MM.1S (cell line): ENCODE data around the gene MAGI1.

ENCODE experiments used
- DNase-seq: peaks from one replicate; pipeline ENCODE4 v3.0.0-alpha.2; 2015
- H2AFZ ChIP-seq: fragments of 300-600 bp; sonication (generic); 2 replicates; pipeline ENCODE4 v1.6.0; 2016; ENCODE audit warnings: antibody characterized with exemption, low read length
- H3F3A ChIP-seq: fragments of 300-600 bp; sonication (generic); 2 replicates; pipeline ENCODE4 v1.6.1; 2016; ENCODE audit warnings: mild to moderate bottlenecking, antibody characterized with exemption, low read length, moderate library complexity, mixed read lengths; ENCODE audit not compliant: insufficient read depth
- H3K27ac ChIP-seq: fragments of 300-600 bp; sonication (generic); 2 replicates; pipeline ENCODE4 v1.5.1; 2016; ENCODE audit warnings: mild to moderate bottlenecking, low read length
- H3K27me3 ChIP-seq: fragments of 300-600 bp; sonication (generic); replicated peaks from 2 replicates; pipeline ENCODE4 v1.6.0; 2016; ENCODE audit warnings: low read length; ENCODE audit not compliant: insufficient read depth
- H3K36me3 ChIP-seq: fragments of 300-600 bp; sonication (generic); replicated peaks from 2 replicates; pipeline ENCODE4 v1.6.1; 2016; ENCODE audit warnings: mild to moderate bottlenecking, low read length, mixed read lengths; ENCODE audit not compliant: insufficient read depth
- H3K4me1 ChIP-seq: fragments of 300-600 bp; sonication (generic); 2 replicates; pipeline ENCODE4 v1.6.1; 2016; ENCODE audit warnings: low read length, mixed read lengths
- H3K4me2 ChIP-seq: fragments of 300-600 bp; sonication (generic); 2 replicates; pipeline ENCODE4 v1.6.0; 2016; ENCODE audit warnings: low read depth, low read length
- H3K4me3 ChIP-seq: fragments of 300-600 bp; sonication (generic); 2 replicates; pipeline ENCODE4 v1.5.1; 2016; ENCODE audit warnings: low read length, mixed read lengths
- H3K79me2 ChIP-seq: fragments of 300-600 bp; sonication (generic); 2 replicates; pipeline ENCODE4 v1.6.1; 2016; ENCODE audit warnings: mixed run types, low read length, mixed read lengths
- H3K9ac ChIP-seq: fragments of 300-600 bp; sonication (generic); 2 replicates; pipeline ENCODE4 v1.6.1; 2016; ENCODE audit warnings: low read length, mixed read lengths
- H3K9me2 ChIP-seq: fragments of 300-600 bp; sonication (generic); replicated peaks from 2 replicates; pipeline ENCODE4 v1.6.1; 2016; ENCODE audit warnings: mild to moderate bottlenecking, low read length, mixed read lengths; ENCODE audit not compliant: insufficient read depth
- H3K9me3 ChIP-seq: fragments of 300-600 bp; sonication (generic); replicated peaks from 2 replicates; pipeline ENCODE4 v1.6.1; 2016; ENCODE audit warnings: mild to moderate bottlenecking, low read length, mixed read lengths; ENCODE audit not compliant: insufficient read depth
- H4K20me1 ChIP-seq: fragments of 300-600 bp; sonication (generic); 2 replicates; pipeline ENCODE4 v1.6.1; 2016; ENCODE audit warnings: mild to moderate bottlenecking, low read length, moderate library complexity, mixed read lengths; ENCODE audit not compliant: insufficient read depth
- EZH2 ChIP-seq: fragments of 300-600 bp; sonication (generic); optimal IDR thresholded peaks from 2 replicates; pipeline ENCODE3; 2017; ENCODE audit warnings: low read depth, mild to moderate bottlenecking, antibody characterized with exemption, low read length, mixed read lengths
- EZH2phosphoT487 ChIP-seq: fragments of 300-600 bp; sonication (generic); IDR thresholded peaks from 2 replicates; pipeline ENCODE4 v1.6.1; 2018; ENCODE audit warnings: antibody characterized with exemption, low read length
- TF ChIP-seq, protein P1 (sequence below): fragments of 300-600 bp; sonication (generic); IDR thresholded peaks from 2 replicates; pipeline ENCODE4 v1.5.1; 2016; ENCODE audit warnings: antibody characterized with exemption, low read length, mixed read lengths

MAGI1 gene

DNA sequence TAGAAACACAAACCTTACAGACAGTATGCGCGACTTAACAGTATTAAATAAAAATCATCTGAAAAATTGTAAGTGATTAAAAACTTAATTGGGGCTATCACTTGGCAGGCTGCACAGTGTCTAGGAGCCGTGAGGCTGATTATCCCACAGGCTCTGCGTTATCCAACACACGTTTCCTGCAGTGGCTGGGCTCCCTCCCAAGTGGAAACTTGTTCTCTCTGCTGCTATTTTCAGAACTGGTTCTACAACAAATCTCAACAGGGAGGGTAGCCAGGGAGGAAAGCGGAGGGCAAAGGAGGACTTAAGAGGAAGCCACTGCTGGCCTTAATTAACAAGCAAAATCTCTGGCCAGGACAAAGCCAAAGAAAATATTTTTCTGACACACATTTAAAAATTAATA, 555.2 kb downstream of the MAGI1 start:
- TF ChIP-seq EZH2phosphoT487 (no peak), EZH2 (no peak)
- TF ChIP-seq, protein P1, sequence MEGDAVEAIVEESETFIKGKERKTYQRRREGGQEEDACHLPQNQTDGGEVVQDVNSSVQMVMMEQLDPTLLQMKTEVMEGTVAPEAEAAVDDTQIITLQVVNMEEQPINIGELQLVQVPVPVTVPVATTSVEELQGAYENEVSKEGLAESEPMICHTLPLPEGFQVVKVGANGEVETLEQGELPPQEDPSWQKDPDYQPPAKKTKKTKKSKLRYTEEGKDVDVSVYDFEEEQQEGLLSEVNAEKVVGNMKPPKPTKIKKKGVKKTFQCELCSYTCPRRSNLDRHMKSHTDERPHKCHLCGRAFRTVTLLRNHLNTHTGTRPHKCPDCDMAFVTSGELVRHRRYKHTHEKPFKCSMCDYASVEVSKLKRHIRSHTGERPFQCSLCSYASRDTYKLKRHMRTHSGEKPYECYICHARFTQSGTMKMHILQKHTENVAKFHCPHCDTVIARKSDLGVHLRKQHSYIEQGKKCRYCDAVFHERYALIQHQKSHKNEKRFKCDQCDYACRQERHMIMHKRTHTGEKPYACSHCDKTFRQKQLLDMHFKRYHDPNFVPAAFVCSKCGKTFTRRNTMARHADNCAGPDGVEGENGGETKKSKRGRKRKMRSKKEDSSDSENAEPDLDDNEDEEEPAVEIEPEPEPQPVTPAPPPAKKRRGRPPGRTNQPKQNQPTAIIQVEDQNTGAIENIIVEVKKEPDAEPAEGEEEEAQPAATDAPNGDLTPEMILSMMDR, result no peak
- H3K36me3 ChIP-seq, result no peaks in the 10 kb centered on the region
- no peaks in the 10 kb centered on the region for H4K20me1 ChIP-seq
- no peaks in the 10 kb centered on the region for H3K79me2 ChIP-seq
- H3K27ac ChIP-seq, result no peak overlapping the region
- no peaks in the 10 kb centered on the region for H3K9me3 ChIP-seq
- no peaks in the 10 kb centered on the region for H3K27me3 ChIP-seq
- no peak overlapping the region for H2AFZ ChIP-seq
- DNase-seq, result no peak
- no peaks in the 10 kb centered on the region for H3K4me1 ChIP-seq
- no peaks in the 10 kb centered on the region for H3K9me2 ChIP-seq
- no peak overlapping the region for H3K9ac ChIP-seq
- no peak overlapping the region for H3K4me3 ChIP-seq
- H3K4me2 ChIP-seq, result no peak overlapping the region
- H3F3A ChIP-seq, result no peaks in the 10 kb centered on the region

DNA sequence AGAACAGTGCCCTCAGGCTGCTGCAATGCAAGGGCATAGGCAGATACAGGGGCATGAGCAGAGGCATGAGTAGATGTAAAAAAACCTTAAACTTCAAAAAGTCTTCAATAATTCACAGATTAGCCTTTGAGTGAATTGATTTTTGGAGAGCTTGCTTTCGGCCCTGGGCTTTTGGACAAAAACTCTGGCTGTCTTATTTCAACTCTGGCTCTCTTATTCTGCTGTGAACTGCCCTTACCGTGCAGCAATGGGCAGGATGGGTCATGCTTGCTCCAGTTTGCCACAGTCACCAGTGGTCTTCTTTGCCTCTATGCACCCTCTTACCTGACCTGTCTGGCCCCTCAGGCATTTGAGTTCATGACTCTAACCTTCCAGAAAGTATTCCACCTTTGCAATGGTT, 555.7 kb downstream of the MAGI1 start:
- H3K27ac ChIP-seq, result no peak overlapping the region
- no peaks in the 10 kb centered on the region for H3K9me3 ChIP-seq
- H4K20me1 ChIP-seq, result no peaks in the 10 kb centered on the region
- no peak overlapping the region for H2AFZ ChIP-seq
- no peak overlapping the region for H3K9ac ChIP-seq
- TF ChIP-seq, protein P1, result no peak
- TF ChIP-seq EZH2phosphoT487 (no peak), EZH2 (no peak)
- no peaks in the 10 kb centered on the region for H3K79me2 ChIP-seq
- H3K36me3 ChIP-seq, result no peaks in the 10 kb centered on the region
- H3K4me2 ChIP-seq, result no peak overlapping the region
- no peaks in the 10 kb centered on the region for H3F3A ChIP-seq
- no peak for DNase-seq
- H3K4me1 ChIP-seq, result no peaks in the 10 kb centered on the region
- H3K9me2 ChIP-seq, result no peaks in the 10 kb centered on the region
- no peaks in the 10 kb centered on the region for H3K27me3 ChIP-seq
- no peak overlapping the region for H3K4me3 ChIP-seq

DNA sequence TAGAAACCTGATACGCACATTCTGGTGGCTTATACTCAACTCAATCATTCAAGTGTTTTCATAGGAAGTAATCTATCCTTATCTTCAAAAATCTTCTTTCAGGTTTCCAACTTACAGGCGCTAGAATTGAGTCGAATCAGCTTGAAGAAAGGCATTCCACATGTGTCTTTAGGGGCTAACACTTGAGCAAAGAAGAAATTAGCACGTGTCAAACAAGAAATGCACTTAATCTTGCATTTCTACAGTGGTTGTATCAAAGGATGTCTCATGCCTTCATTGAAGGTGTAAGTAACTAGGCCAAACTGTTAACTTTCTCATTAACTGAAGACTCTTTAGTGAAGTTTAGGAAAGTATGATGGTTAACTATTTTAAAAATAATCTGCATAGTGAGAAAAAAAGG, 557.6 kb downstream of the MAGI1 start:
- H3K9me3 ChIP-seq, result no peaks in the 10 kb centered on the region
- no peak overlapping the region for H3K9ac ChIP-seq
- no peak overlapping the region for H3K27ac ChIP-seq
- H3K79me2 ChIP-seq, result no peaks in the 10 kb centered on the region
- H3K4me1 ChIP-seq, result no peaks in the 10 kb centered on the region
- no peaks in the 10 kb centered on the region for H3K36me3 ChIP-seq
- no peak overlapping the region for H3K4me2 ChIP-seq
- DNase-seq, result no peak
- no peaks in the 10 kb centered on the region for H3K9me2 ChIP-seq
- H2AFZ ChIP-seq, result no peak overlapping the region
- no peaks in the 10 kb centered on the region for H3F3A ChIP-seq
- TF ChIP-seq EZH2, result no peak
- TF ChIP-seq, protein P1, result no peak
- no peak for TF ChIP-seq EZH2phosphoT487
- H3K4me3 ChIP-seq, result no peak overlapping the region
- H3K27me3 ChIP-seq, result no peaks in the 10 kb centered on the region
- H4K20me1 ChIP-seq, result no peaks in the 10 kb centered on the region

DNA sequence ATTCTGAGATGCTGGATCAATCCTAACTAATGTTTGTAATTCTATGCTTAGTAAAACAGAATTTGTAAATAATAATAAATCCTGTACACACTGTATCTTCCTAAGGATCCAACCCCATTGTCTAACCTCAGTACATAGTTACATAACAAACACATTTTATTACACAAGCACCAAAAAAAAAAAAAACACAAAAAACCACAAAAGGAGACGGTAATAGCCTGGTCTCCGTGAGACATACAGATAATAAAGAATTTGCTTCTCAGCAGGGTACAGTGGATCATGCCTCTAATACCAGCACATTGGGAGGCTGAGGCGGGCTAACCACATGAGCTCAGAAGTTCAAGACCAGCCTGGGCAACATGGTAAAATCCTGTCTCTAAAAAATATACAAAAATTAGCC, 558.7 kb downstream of the MAGI1 start:
- Histone ChIP-seq H3K27me3 (no peaks in the 10 kb centered on the region), H3K4me3 (no peak overlapping the region), H3K4me1 (no peaks in the 10 kb centered on the region), H3K36me3 (no peaks in the 10 kb centered on the region), H3K9me2 (no peaks in the 10 kb centered on the region), H3K9ac (no peak overlapping the region), H4K20me1 (no peaks in the 10 kb centered on the region), H3K4me2 (no peak overlapping the region), H3K27ac (no peak overlapping the region), H3K79me2 (no peaks in the 10 kb centered on the region), H3K9me3 (no peaks in the 10 kb centered on the region), H2AFZ (no peak overlapping the region), H3F3A (no peaks in the 10 kb centered on the region)
- DNase-seq, result no peak
- TF ChIP-seq EZH2 (no peak), EZH2phosphoT487 (no peak)
- TF ChIP-seq, protein P1, result no peak
